HG02840 (cell line): ENCODE results near the gene ERFL.

ENCODE experiments used
- ATAC-seq: cut with Tn5 transposase; IDR thresholded peaks from one replicate; pipeline ENCODE4 v1.9.1; 2021; ENCODE audit warnings: mild to moderate bottlenecking, moderate library complexity, moderate number of reproducible peaks; ENCODE audit not compliant: unreplicated experiment, low FRiP score

Gene ERFL

GRCh38 chr19:41928754-41929535, 696 bp upstream of the ERFL start:
- ATAC-seq: no peak

DNA sequence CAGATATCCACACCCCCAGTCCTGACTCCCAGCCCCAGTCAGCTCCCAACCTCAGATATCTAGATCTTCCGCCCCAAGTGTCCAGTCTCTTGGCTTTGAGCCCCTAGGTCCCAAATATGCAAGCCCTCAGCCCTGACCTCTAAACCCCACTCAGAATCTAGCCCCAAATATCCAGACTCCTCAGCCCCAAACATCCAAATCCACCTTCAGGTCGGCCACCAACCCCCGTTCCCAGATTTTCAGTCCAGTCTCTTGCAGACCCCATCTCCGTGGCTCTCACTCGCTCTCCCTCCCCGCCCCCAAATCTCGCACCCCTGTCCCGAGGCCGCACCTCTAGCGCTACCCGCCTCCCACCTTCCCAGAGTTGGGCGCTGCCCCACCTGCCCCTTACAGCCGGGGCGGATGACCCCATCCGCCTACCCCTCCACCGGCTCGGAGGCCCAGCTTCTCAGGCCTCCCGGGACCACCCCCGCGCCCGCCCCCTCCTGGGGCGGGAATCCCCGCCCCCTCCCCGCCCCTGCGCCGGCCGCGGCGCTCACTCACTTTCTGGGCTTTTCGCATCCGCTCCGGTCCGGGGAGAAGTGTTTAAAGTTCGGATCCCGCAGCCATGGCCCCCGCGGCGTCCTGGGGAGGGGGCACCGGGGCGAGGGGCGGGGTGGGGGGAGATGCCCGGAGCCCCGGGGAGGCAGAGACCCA, 604 bp downstream of the ERFL start:
- ATAC-seq: no peak

DNA sequence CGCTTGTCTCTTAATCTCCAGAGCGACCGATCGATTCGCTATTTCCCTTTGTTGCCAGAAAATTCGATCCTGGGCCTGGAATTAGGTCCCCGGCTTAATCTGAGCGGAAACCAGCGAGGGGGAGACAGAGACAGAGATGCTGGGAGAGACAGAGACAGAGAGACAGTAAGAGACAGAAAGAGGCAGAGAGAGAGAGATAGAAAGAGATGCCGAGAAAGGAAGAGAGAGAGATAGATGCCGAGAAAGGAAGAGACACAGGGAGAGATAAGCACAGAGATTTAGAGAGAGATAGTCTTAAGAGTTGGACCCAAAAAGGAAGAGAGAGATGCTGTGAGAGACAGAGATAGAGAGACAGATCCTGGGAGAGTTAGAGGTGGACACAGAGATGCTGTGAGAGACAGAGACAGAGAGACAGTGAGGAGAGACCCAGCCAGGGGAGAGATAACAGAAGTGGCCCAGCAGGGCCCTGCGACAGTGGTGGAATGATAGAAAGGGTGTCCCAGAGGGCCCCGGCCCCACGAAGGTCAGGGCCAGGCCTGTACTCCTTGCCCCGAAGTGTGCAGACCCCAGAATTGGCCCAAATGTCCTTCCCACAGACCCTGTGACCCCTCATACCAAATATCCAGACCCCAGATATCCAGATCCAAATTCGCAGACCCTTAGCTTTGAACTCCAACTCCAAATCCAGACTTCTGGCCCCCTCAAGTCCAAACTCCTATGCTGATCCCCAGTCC, 1.3 kb downstream of the ERFL start:
- no peak for ATAC-seq

GRCh38 chr19:41926028-41926762, 2.1 kb downstream of the ERFL start:
- ATAC-seq: no peak

GRCh38 chr19:41925208-41926003, 2.8 kb downstream of the ERFL start:
- no peak for ATAC-seq

- no peak for ATAC-seq
Measured at GRCh38 chr19:41924151-41925145, 3.8 kb downstream of the ERFL start.

GRCh38 chr19:41923045-41923788, 5.0 kb downstream of the ERFL start:
- ATAC-seq: no peak

DNA sequence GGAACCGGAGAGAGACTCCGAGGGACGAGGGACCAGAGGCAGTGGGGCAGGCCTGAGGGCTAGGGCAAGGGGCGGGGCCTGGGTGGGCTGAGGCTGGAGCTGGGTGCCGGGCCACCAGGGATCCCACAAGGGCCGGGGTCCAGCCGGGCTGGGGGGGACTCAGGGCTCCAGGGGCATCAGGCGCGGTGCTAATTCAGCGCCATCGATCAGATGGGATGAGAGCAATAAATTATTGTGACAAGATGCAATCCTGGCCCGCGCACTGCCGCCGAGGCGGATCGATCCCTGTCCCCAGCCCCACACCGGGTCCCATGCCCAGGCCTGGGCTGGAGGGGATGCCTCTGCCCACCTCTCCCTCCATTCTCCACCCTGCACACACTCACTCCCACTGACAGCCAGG, 5.7 kb downstream of the ERFL start:
- no peak for ATAC-seq

- no peak for ATAC-seq
Measured at GRCh38 chr19:41921577-41922576, 6.4 kb downstream of the ERFL start.

DNA sequence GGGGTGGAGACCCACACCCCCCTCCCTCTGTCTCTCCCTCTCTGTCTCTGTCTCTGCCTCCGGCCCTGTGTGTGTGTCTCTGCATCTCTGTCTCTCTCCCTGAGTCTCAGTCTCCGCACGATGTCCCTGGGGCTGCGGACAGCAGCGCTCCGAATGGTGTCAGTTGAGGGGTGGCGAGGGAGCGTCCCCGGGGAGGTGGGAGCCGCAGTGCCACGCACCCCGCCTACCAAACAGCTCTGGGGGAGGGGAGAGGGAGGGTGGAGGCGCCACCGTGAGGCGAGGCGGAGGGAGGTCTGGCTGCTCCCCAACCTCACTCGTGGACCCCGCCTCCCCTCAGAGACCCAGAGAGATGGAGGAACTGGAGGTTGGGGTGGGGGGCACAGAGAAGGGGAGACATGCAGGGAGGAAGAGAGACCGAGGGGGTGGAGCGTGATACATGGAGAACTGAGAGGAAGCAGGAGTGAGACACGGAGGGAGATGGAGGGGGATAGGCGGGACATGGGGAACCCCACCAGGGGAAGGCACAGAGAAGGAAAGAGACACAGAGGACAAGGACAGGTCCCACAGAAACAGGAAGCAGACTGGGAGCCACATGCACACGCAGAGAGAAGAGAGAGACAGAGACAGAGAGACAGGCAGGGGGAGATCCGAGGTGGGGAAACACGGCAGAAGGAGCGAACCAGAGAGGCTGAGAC, 7.2 kb downstream of the ERFL start:
- ATAC-seq: no peak

DNA sequence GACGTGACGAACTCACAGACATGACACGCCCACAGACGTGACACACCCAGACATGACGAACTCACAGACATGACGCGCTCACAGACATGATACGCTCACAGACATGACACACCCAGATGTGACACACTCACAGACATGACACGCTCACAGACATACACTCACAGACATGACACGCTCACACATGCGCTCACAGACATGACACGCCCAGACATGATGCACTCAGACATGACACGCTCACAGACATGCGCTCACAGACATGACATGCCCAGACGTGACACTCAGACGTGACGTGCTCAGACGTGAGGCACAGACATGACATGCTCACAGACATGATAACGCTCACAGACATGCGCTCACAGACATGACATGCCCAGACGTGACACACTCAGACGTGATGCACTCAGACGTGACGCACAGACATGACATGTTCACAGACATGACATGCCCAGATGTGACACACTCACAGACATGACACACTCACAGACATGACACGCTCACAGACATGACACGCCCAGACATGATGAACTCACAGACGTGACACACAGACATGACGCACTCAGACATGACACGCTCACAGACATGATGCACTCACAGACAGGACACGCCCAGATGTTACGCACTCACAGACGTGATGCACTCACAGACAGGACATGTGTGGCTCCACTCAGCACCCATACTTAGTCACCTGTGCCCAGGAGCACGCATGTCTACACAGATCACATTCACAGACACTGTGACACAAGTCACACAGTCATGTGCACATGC, 8.1 kb downstream of the ERFL start:
- no peak for ATAC-seq

- no peak for ATAC-seq
Measured at GRCh38 chr19:41918653-41919244, 9.5 kb downstream of the ERFL start.

DNA sequence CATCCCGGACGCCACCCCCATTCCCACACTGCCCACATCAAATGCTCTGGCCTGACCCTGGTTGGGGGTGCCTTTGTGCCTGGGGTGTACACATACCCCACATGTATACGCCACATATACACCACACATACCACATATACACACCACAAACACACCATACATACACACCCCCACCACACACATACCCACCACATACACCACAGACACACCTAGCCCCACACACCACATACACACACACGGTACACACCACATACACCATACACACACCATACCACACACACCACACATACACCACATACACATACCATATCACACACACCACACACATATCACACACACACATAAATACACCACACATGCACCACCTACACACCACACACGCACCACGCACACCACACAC, 10.2 kb downstream of the ERFL start:
- no peak for ATAC-seq

DNA sequence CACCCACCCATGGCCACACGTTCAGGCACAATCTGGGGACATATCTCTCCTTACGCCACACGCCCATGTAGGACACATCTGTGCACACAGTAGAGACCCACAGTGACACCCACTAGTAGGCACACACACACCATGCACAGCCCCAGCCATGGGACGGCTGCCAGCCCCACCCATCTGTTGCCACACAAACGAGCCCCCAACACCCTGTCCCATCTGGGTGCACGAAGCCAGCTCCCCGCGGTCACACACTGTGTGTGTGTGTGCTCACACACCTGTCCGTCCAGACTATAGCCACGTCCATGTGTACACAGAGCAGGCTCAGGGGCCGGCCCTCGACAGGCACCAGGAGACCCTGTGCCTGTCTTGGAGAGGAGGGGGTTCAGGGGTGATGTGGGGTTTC, 10.6 kb downstream of the ERFL start:
- no peak for ATAC-seq

DNA sequence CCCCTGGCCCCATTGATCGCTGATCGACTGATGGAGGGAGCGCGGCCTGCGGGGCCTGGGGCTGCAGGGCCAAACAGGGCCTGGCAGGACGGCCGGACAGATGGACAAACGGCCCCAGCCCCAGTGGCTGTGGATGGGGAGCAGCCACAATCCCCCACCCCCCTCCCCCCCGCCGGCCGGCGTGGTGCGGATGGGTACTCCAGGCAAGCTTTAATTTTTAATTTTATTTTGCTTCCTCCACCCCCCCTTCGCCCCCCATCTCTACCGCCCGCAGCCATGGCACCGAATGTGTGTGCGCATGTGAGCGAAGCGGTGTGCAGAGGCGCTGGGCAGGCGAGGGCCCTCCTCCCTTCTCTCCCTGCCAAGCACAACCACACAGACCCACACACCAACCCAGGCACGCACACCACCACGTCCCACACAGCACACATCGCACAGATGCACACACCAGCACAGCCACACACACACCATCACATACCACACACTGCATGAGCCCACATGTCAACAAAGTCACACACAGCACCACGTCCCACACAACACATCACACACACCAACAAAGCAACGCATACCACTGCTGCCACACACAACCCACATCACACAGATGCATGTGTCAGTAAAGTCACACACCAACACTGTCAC, 12.4 kb downstream of the ERFL start:
- ATAC-seq: no peak
